ENCODE results near the gene TRMO.

TRMO gene

DNA sequence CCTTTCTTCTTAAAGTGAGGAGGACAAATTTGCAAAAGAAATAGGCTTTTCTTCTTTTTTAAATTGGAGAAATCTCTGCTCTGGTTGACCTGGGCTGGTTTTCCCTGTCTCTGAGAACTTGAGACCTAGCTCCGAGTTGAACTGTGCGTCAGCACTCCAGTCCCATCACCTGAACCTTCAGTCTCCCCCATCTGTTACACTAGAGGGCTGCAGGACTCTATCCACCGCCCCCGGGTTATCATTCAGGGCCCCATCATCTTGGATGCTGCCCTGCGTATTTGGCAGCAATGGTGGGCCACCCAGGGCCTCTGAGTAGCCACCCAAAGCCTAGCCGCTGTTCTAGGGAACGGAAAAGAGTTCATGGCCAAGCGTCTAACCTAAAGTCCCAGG, 66.8 kb downstream of the TRMO start:
- TF ChIP-seq FOXP2 (optimal IDR thresholded peaks at IDR 0.05; ENCODE audit: borderline replicate concordance, extremely low read depth, extremely low read length, insufficient read depth) (no peak), SIN3A (IDR thresholded peaks at IDR 0.05; ENCODE audit: borderline replicate concordance, insufficient read depth, low read length) (no peak), TAF1 (IDR thresholded peaks at IDR 0.05; ENCODE audit: borderline replicate concordance, insufficient read depth, low read length) (no peak), POLR2AphosphoS5 (IDR thresholded peaks at IDR 0.05; ENCODE audit: low read depth, low read length) (no peak)
- TF ChIP-seq, protein P1, sequence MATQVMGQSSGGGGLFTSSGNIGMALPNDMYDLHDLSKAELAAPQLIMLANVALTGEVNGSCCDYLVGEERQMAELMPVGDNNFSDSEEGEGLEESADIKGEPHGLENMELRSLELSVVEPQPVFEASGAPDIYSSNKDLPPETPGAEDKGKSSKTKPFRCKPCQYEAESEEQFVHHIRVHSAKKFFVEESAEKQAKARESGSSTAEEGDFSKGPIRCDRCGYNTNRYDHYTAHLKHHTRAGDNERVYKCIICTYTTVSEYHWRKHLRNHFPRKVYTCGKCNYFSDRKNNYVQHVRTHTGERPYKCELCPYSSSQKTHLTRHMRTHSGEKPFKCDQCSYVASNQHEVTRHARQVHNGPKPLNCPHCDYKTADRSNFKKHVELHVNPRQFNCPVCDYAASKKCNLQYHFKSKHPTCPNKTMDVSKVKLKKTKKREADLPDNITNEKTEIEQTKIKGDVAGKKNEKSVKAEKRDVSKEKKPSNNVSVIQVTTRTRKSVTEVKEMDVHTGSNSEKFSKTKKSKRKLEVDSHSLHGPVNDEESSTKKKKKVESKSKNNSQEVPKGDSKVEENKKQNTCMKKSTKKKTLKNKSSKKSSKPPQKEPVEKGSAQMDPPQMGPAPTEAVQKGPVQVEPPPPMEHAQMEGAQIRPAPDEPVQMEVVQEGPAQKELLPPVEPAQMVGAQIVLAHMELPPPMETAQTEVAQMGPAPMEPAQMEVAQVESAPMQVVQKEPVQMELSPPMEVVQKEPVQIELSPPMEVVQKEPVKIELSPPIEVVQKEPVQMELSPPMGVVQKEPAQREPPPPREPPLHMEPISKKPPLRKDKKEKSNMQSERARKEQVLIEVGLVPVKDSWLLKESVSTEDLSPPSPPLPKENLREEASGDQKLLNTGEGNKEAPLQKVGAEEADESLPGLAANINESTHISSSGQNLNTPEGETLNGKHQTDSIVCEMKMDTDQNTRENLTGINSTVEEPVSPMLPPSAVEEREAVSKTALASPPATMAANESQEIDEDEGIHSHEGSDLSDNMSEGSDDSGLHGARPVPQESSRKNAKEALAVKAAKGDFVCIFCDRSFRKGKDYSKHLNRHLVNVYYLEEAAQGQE (IDR thresholded peaks at IDR 0.05; ENCODE audit: insufficient read depth in 1 of 2, low read depth in 2 of 2, low read length in 2 of 2), result no peak

DNA sequence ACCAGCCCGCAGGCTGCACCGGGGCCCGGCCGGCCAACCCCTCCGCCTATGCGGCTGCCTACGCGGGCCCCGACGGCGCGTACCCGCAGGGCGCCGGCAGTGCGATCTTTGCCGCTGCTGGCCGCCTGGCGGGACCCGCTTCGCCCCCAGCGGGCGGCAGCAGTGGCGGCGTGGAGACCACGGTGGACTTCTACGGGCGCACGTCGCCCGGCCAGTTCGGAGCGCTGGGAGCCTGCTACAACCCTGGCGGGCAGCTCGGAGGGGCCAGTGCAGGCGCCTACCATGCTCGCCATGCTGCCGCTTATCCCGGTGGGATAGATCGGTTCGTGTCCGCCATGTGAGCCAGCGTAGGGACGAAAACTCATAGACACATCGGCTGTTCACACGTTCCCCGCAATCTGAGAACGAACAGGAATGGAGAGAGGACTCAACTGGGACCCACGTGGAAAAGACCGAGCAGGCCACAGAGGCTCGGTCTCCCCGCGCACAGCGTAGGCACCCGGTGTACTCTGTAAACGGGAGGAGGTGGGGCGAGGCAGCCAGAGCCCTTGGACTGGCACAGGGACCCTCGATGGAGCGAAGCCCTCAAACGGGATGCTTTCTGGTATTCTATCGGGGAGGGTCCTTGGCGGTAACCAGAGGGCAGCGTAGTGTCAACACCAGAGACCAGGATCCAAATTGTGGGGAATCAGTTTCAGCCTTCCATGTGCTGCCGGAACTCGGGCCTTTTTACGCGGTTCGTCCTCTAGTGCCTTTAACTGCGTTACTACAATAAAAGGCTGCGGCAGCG, 67.4 kb downstream of the TRMO start:
- TF ChIP-seq TAF1 (IDR thresholded peaks at IDR 0.05; ENCODE audit: borderline replicate concordance, insufficient read depth, low read length) (no peak), POLR2AphosphoS5 (IDR thresholded peaks at IDR 0.05; ENCODE audit: low read depth, low read length) (no peak), FOXP2 (optimal IDR thresholded peaks at IDR 0.05; ENCODE audit: borderline replicate concordance, extremely low read depth, extremely low read length, insufficient read depth) (no peak), SIN3A (IDR thresholded peaks at IDR 0.05; ENCODE audit: borderline replicate concordance, insufficient read depth, low read length) (no peak)
- TF ChIP-seq, protein P1 (IDR thresholded peaks at IDR 0.05; ENCODE audit: insufficient read depth in 1 of 2, low read depth in 2 of 2, low read length in 2 of 2), result no peak
